NCI-H524 treated with DMSO at 0.1 percent for 48 hours (cell line): Measurements from ENCODE around the gene ST3GAL2.
"Not testable (repeated sequence)": the region's sequence is repeated elsewhere in the genome, so short reads cannot be mapped to it uniquely, and the experiment has no call there.

Experiments used
- DNase-seq: peaks from one replicate; lab custom pipeline; 2025; lab: John Stamatoyannopoulos, UW

Gene ST3GAL2

DNA sequence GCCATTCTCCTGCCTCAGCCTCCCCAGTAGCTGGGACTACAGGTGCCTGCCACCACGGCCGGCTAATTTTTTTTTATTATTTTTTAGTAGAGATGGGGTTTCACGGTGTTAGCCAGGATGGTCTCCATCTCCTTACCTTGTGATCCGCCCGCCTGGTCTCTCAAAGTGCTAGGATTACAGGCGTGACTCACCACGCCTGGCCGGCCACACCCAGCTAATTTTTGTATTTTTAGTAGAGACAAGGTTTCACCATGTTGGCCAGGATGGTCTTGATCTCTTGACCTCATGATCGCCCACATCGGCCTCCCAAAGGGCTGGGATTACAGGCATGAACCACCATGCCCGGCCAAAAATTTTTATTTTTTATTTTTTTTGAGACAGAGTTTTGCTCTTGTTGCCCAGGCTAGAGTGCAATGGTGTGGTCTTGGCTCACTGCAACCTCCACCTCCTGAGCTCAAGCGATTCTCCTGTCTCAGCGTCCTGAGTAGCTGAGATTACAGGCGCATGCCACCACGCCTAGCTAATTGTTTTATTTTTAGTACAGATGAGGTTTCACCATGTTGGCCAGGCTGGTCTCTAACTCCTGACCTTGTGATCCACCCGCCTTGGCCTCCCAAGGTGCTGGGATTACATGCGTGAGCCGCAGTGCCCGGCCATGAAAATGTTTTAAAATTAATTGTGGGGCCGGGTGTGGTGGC, 52.5 kb downstream of the ST3GAL2 start:
- not testable (repeated sequence) for DNase-seq

DNA sequence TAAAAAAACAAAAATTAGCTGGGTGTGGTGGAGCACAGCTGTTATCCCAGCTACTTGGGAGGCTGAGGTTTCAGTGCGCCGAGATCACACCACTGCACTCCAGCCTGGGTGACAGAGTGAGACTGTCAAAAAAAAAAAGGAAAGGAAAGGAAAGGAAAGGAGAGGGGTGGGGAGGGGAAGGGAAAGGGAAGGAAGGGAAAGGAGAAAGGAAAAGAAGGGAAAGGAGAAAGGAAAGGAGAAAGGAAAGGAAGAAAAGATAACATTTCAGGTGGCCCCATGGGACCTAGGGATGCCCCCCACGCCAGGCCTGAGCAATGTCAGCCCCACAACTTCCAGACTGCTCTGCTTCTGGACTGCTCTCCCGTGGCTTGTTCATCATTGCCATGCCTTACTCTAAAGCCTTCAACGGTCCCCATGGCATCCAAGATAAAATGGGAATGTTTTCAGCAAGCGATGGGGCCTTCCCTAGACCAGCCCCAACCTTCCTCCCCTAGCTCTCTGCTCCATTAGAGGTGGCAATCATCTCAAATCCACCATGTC, 55.4 kb downstream of the ST3GAL2 start:
- DNase-seq: no peak

- DNase-seq: no peak
Measured at GRCh38 chr16:70381604-70382342, 57.1 kb downstream of the ST3GAL2 start.

- DNase-seq: peak; percentile 92
Measured at GRCh38 chr16:70380919-70381603, 57.8 kb downstream of the ST3GAL2 start.

DNA sequence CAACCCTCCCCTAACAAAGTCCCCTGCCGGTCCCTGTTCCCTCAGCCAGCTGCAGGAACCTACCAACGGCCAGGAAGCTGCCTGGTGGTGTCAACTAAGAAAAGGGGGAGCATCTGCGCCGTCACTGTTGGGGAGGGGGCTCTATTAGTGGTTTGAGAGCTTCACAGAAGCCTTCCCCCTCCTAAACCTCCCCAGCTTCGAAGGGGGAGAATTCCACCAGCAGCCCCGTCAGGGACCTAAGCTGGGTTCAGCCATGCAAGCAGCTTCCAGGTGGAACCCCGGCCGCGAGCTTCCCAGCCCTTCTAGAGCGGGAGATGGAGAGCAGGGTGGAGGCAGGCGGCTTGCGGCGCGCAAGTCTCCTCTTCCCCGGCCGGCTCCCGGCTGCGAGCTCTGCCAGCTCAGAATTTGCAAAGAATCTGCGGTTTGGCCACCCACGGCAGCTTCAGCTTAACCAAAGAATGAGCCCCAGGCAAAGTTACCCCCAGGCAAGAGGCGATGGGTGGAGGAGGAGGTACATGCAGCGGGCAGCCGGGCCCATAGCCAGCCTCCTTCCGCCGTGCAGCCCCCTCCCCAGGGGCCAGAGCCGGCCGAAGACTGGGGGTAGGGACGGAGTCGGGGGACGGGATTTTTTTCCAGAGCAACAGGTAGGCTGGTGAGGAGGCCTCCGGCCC, 58.5 kb downstream of the ST3GAL2 start:
- DNase-seq: no peak

- no peak for DNase-seq
Measured at GRCh38 chr16:70378869-70379493, 59.9 kb downstream of the ST3GAL2 start.

DNA sequence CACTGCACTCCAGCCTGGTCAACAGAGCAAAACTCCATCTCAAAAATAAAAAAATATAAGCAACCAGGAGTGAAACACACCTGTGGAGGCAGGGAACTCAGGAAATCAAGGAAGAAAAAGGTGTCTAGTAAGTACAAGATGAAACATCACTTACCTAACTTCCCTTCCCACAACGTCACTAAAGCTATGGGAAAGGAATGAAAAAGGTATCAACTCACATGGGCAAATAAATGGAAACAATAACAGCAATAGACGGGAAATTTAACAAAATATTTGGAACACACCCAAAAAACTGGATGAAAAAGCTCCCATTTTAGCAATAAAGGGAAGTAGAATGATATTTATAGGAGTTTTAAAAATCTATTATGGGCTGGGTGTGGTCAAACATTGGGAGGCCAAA, 61.1 kb downstream of the ST3GAL2 start:
- no peak for DNase-seq

DNA sequence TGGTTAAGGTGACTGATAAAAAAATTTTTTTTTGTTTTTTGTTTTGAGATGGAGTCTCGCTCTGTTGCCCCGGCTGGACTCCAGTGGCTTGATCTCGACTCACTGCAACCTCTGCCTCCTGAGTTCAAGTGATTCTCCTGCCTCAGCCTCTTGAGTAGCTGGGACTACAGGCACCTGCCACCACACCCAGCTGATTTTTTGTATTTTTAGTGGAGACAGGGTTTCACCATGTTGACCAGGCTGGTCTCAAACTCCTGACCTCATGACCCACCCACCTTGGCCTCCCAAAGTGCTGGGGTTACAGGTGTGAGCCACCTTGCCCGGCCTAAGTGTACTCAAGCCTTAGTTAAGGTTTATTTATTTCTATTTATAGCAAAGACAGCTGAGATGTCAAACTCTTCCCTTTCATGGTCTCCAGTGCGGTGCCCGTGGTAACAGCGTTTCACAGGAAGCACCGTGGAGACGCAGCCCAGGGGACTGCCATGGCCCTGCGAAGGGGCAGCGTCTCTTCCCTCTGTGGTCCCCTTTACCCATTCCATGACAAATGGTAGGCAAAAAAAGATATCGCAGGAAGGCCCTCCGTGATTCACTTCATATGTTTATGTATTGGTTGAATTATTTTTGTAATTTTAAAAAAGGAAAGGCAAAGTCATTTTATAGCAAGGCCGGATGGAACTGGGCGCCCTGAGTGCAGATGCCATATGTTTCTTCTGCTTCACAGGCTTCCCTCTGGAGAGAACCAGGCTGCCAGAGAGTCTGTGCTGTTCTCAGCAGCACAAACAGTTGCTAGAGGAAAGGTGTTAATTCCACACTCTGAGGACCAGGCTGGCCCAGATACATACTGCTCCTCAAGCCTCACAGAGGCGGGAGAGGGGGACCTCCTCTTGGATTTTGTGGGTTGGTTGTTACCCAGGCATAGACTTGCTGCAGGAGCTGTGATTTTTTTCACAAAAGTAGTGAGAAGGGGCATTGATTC, 63.0 kb downstream of the ST3GAL2 start:
- DNase-seq: no peak

DNA sequence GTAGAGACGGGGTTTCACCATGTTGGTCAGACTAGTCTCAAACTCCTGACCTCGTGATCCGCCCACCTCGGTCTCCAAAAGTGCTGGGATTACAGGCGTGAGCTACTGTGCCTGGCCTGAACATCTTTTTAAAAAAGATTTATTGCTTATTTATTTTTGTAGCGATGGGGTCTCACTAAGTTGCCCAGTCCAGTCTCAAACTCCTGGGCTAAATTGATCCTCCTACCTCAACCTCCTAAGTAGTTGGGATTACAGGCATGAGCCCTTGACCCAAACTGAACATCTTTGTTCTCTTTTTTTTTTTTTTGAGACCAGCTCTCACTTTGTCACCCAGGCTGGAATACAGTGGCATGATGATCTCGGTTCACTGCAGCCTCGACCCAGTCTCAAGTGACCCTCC, 64.7 kb downstream of the ST3GAL2 start:
- DNase-seq: no peak

DNA sequence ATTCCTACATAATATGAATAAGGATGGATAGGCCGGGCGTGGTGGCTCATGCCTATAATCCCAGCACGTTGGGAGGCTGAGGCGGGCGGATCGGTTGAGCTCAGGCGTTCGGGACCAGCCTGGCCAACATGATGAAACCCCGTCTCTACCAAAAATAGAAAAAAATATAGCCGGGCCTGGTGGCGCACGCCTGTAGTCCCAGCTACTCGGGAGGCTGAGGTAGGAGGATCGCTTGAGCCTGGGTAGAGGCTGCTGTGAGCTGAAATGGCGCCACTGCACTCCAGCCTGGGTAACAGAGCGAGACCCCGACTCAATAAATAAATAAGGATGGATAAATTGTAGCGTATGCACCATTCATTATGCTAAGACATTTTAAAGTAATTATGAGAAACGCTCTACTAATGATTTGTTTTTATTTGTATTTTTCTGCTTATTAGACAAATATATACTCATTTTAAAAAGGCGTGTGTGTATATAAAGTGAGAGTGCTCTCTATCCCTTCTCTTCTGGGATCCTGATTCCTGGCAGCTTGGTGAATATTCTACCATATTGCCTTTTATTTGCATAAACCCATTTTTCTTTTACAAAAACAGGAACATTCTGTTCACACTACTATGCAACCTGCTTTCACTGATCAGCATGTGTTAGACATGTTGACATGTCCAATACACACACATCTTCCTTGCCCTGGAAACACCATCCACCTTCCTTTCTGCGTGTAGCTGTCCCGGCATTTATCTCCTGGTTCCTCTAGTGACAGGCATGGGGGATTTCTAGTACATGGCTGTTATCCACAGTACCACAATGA, 65.8 kb downstream of the ST3GAL2 start:
- DNase-seq: no peak

GRCh38 chr16:70370924-70371323, 68.0 kb downstream of the ST3GAL2 start:
- DNase-seq: no peak

DNA sequence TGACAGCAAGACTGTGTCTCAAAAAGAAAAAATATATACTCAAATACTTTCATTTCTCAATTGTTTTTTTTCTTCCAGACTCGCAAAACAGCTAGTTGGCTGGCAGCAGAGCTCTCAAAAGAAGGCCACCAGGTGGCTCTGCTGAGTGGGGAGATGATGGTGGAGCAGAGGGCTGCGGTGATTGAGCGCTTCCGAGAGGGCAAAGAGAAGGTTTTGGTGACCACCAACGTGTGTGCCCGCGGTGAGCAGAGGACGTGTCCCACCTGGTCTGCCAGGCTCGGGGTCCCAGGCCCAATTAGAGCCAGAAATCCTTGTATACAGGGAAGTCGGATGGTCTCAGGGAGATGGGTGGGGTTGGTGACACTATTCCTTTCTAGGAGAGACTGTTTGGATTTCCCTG, 68.8 kb downstream of the ST3GAL2 start:
- not testable (repeated sequence) for DNase-seq

GRCh38 chr16:70364399-70364798, 74.5 kb downstream of the ST3GAL2 start:
- DNase-seq: no peak

DNA sequence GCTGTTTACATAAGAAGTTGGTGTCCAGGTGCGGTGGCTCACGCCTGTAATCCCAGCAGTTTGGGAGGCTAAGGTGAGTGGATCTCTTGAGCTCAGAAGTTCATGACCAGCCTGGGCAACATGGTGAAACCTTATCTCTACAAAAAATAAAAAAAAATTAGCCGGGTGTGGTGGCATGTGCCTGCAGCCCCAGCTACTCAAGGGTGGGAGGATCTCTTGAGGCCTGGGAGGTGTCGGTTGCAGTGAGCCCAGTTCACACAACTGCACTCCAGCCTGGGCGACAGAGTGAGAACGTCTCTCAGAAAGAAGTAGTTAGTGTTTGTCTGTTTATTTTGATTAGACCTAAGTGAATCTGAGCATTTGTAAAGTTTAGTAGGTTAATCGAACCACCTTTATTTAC, 79.3 kb downstream of the ST3GAL2 start:
- DNase-seq: no peak

DNA sequence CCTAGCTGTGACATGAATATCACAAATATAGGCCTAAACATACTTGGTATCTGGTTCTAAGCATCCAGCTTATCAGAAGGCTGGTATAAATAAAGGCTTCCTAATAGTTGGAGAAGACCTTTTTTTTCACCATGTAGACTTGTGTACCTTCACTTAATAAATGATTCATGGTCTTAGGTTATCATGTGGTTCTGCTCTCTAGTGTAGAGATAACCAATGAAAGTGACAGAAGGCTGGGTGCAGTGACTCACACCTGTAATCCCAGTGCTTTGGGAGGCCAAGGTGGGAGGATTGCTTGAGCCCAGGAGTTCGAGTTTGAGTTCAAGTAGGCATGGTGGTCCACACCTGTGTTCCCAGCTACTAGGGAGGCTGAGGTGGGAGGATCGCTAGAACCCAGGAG, 89.1 kb downstream of the ST3GAL2 start:
- DNase-seq: no peak

- DNase-seq: no peak
Measured at GRCh38 chr16:70348991-70349390, 89.9 kb downstream of the ST3GAL2 start.

GRCh38 chr16:70345840-70346239, 93.1 kb downstream of the ST3GAL2 start:
- DNase-seq: no peak

- DNase-seq: no peak
Measured at GRCh38 chr16:70342016-70342415, 96.9 kb downstream of the ST3GAL2 start.

DNA sequence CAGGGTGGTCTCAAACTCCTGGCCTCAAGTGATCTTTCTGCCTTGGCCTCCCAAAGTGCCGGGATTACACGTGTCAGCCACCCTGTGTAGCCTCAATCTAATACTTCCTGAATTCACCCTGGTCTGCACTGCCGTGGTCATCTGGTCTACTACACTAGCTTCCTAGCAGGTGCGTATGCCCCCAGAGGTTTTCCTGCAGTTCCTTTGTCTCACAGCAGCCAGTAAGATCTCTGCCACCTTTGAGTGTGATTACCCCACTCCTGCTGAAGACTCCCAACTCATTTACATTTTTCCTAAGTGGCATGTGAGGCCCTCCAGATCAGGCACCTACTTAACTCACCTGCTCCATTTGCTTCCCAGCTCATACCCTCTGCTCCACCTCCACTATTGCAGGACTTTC, 97.3 kb downstream of the ST3GAL2 start:
- no peak for DNase-seq

- no peak for DNase-seq
Measured at GRCh38 chr16:70337814-70338213, 101.1 kb downstream of the ST3GAL2 start.
